ENCODE results near the gene INAFM2. TPM values are rescaled to one million over a fixed set of nuclear protein-coding genes. Genes with fewer than 3 reads are reported as not detected.

The INAFM2 gene
- polyA plus RNA-seq, 1 donor from 2014 or later = 14.8 TPM

DNA sequence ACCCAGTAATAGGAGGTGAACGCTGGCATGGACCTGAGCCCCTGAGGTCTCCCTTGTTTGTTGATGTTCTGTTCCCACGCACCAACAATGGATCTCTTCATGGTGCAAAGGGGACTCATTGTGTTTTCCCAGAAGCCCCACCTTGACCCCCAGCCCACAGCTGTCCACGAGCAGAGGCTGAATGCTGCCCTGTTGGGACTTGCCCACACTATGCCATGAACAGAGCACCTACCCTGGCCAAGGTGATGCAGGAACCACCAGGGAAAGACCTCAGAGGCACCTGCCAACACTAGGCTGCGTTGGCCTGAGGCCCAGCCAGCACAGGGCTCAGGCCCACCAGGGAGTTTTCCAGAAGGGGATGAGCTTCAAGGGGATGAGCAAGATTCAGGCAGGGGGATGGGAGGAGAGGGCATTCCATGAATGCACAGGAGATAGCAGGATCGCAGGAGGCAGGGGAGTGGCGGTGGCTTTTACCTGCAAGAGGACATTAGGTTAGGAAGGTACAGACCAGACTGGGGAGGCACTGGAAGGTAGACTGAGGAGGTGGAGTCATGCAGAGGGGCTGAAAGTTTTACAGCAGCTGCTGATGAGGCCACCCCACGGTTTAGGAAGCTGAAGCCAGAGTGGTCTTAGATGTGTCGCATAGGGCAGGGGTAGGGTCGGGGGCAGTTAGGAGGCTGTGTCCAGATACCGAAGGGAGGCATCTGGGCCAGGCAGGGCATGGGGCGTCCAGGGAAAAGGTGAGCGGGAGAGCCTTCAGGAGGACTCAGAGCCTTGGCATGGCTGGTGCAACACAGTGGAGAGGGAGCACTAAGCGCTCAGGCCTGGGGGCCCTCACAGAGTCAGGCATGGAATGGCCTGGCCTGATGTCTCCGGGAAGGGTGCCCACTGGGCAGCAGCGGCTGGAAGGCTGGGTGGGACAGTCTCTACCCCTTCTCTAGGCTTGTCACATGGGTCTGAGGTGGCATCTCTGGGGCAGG lies 23.4 kb downstream of the INAFM2 start:
- no peak overlapping the region for H3K4me3 ChIP-seq (ENCODE audit: low read length)

DNA sequence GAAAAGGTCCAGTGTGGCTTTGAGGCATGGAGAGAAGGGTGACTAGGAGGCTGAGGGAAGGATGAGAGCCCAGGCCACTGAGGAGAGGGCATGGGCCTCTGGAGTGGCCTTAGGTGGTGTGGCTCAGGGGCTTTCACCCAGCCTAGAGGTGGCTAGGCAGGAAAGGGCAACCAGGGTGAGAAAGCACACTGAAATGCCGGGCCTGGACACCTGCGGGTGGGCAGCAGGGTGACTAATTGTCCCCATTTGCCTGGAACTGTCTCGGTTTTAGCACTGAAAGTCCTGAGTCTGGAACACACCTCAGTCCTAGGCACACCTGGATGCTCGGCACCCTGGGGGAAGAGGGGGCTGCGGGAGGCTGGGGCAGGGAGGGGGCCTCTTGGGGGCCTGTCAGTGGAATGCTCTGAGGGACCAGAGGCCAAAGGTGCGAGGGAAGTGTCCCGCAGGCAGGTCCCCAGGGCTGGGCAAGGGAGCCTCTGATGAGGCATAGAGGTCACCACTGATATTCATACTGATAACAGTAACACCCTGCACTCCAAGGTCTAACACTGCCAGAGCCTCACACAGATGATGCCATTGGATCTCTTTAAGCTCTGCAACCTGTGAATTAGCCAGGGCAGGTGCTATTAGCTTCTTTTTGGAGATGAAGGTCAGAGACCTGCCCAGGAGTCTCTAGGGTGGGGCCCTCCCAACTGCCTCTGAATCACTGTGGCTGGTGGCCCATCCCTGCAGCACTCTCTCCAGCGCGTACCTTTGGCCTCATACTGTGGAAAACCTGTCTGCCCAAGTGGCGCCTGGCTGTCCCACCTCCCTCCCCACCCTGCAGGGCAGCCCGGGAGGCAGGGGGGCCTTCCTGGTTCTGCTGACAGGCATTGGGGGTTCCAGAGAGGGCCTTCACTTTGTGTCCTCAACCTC lies 24.3 kb downstream of the INAFM2 start:
- H4K20me1 ChIP-seq (ENCODE audit: insufficient read depth) = no peaks in the 10 kb centered on the region
- H3K9me2 ChIP-seq (ENCODE audit: insufficient read depth, low read length) = no peaks in the 10 kb centered on the region
- no peaks in the 10 kb centered on the region for H3K27me3 ChIP-seq (ENCODE audit: insufficient read depth, low read depth, low read length)
- H2AFZ ChIP-seq (ENCODE audit: low read depth, low read length) = no peak overlapping the region
- H3K27ac ChIP-seq (ENCODE audit: low read length) = no peak overlapping the region
- no peak overlapping the region for H3K4me2 ChIP-seq (ENCODE audit: low read length)
- H3K9me3 ChIP-seq (ENCODE audit: low read length) = no peaks in the 10 kb centered on the region
- no peaks in the 10 kb centered on the region for H3K79me2 ChIP-seq (replicated peaks; ENCODE audit: insufficient read depth, low read length)
- TF ChIP-seq MXI1 (conservative IDR thresholded peaks at IDR 0.05; ENCODE audit: poor library complexity, severe bottlenecking) (no peak), TAF1 (IDR thresholded peaks at IDR 0.05; ENCODE audit: low read depth) (no peak), SMC3 (conservative IDR thresholded peaks at IDR 0.05; ENCODE audit: poor library complexity) (no peak), EZH2 (IDR thresholded peaks at IDR 0.05; ENCODE audit: borderline replicate concordance, insufficient read depth, low read length, poor library complexity, severe bottlenecking) (no peak), EP300 (conservative IDR thresholded peaks at IDR 0.05; ENCODE audit: poor library complexity, severe bottlenecking) (no peak), RAD21 (conservative IDR thresholded peaks at IDR 0.05) (no peak), POLR2AphosphoS5 (IDR thresholded peaks at IDR 0.05) (no peak)
- TF ChIP-seq, protein P1, sequence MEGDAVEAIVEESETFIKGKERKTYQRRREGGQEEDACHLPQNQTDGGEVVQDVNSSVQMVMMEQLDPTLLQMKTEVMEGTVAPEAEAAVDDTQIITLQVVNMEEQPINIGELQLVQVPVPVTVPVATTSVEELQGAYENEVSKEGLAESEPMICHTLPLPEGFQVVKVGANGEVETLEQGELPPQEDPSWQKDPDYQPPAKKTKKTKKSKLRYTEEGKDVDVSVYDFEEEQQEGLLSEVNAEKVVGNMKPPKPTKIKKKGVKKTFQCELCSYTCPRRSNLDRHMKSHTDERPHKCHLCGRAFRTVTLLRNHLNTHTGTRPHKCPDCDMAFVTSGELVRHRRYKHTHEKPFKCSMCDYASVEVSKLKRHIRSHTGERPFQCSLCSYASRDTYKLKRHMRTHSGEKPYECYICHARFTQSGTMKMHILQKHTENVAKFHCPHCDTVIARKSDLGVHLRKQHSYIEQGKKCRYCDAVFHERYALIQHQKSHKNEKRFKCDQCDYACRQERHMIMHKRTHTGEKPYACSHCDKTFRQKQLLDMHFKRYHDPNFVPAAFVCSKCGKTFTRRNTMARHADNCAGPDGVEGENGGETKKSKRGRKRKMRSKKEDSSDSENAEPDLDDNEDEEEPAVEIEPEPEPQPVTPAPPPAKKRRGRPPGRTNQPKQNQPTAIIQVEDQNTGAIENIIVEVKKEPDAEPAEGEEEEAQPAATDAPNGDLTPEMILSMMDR (IDR thresholded peaks at IDR 0.05; ENCODE audit: poor library complexity, severe bottlenecking) = no peak
- H3K4me3 ChIP-seq (ENCODE audit: low read length) = no peak overlapping the region
- no peak overlapping the region for H3K9ac ChIP-seq (ENCODE audit: low read length)
- H3F3A ChIP-seq (ENCODE audit: insufficient read depth, low read length, poor library complexity, severe bottlenecking) = no peaks in the 10 kb centered on the region
- H3K36me3 ChIP-seq (ENCODE audit: insufficient read depth, low read length) = no peaks in the 10 kb centered on the region

More for the DNA sequence above, 23.4 kb downstream of the INAFM2 start:
- Histone ChIP-seq H3K36me3 (ENCODE audit: insufficient read depth, low read length) (no peaks in the 10 kb centered on the region), H3K4me2 (ENCODE audit: low read length) (no peak overlapping the region), H3K9me3 (ENCODE audit: low read length) (no peaks in the 10 kb centered on the region), H2AFZ (ENCODE audit: low read depth, low read length) (no peak overlapping the region), H3K27ac (ENCODE audit: low read length) (no peak overlapping the region), H3K9me2 (ENCODE audit: insufficient read depth, low read length) (no peaks in the 10 kb centered on the region), H3K9ac (ENCODE audit: low read length) (no peak overlapping the region), H3F3A (ENCODE audit: insufficient read depth, low read length, poor library complexity, severe bottlenecking) (no peaks in the 10 kb centered on the region), H4K20me1 (ENCODE audit: insufficient read depth) (no peaks in the 10 kb centered on the region), H3K27me3 (ENCODE audit: insufficient read depth, low read depth, low read length) (no peaks in the 10 kb centered on the region), H3K79me2 (replicated peaks; ENCODE audit: insufficient read depth, low read length) (no peaks in the 10 kb centered on the region)
- TF ChIP-seq, protein P1 (IDR thresholded peaks at IDR 0.05; ENCODE audit: poor library complexity, severe bottlenecking) = no peak
- TF ChIP-seq RAD21 (conservative IDR thresholded peaks at IDR 0.05) = no peak
- no peak for TF ChIP-seq MXI1 (conservative IDR thresholded peaks at IDR 0.05; ENCODE audit: poor library complexity, severe bottlenecking)
- no peak for TF ChIP-seq POLR2AphosphoS5 (IDR thresholded peaks at IDR 0.05)
- TF ChIP-seq EZH2 (IDR thresholded peaks at IDR 0.05; ENCODE audit: borderline replicate concordance, insufficient read depth, low read length, poor library complexity, severe bottlenecking) = no peak
- no peak for TF ChIP-seq TAF1 (IDR thresholded peaks at IDR 0.05; ENCODE audit: low read depth)
- no peak for TF ChIP-seq SMC3 (conservative IDR thresholded peaks at IDR 0.05; ENCODE audit: poor library complexity)
